Measurements from ENCODE around the gene NLRC5. TPM values are rescaled to one million over a fixed set of nuclear protein-coding genes. Genes with fewer than 3 reads are reported as not detected.

NLRC5 gene
- total and polyA plus RNA-seq, 9 of the 15 experiments (the other 6 are each of a cell fraction or from before 2014, with no cell fraction given) = 0.59 to 0.71 TPM; not detected in 7

GRCh38 chr16:56961851-56962281 lies 27.5 kb upstream of the NLRC5 start, which contains the start of gene CETP:
Gene CETP, plus strand, starts transcription at chr16:56961950. Its CDS starts 30 bp downstream, at chr16:56961980.
- Histone ChIP-seq H4K20me1 (replicated peaks; ENCODE audit: control insufficient read depth, insufficient read depth, low read length) (no peaks in the 10 kb centered on the region), H3K4me1 (replicated peaks in 1 of 2; ENCODE audit: control insufficient read depth in 2 of 2, insufficient read depth in 2 of 2, low read length in 2 of 2) (peaks cover 4 to 22% of the 10 kb centered on the region in 2 experiments; a peak in 4 of 5 replicates), H2AFZ (ENCODE audit: low read depth, low read length) (0 out of 2 replicates have a peak within 1 kb of the TSS, but pooled peaks have one; percentile 2), H3K27me3 (ENCODE audit: control insufficient read depth in 2 of 2, insufficient read depth in 2 of 2, low read length in 2 of 2) (peaks cover 17 to 28% of the 10 kb centered on the region in 2 experiments; a peak in 4 of 5 replicates), H3K9me3 (replicated peaks; ENCODE audit: control insufficient read depth, insufficient read depth, low read depth, low read length) (no peaks in the 10 kb centered on the region), H3K27ac (ENCODE audit: extremely low read depth, low read depth, low read length) (no peak within 1 kb of the TSS), H3K4me2 (ENCODE audit: insufficient read depth, low read length) (no peak within 1 kb of the TSS), H3K79me2 (ENCODE audit: control insufficient read depth, insufficient read depth, low read length) (no peaks in the 10 kb centered on the region), H3K4me3 (no peak within 1 kb of the TSS), H3K9ac (ENCODE audit: insufficient read depth in 1 of 2, low read depth in 2 of 2, low read length in 2 of 2) (peak within 1 kb of the TSS in 1 of 2 experiments; percentile 43; a peak in 1 of 4 replicates), H3K36me3 (ENCODE audit: control insufficient read depth, insufficient read depth, low read length) (no peaks in the 10 kb centered on the region), H3K9me1 (ENCODE audit: control insufficient read depth, insufficient read depth, low read length) (no peaks in the 10 kb centered on the region)
- POLR2A ChIA-PET = interaction anchor here (0.9 to 1.9 kb wide), 4 partner anchors 10 to 20 kb away, joined by 3 to 7 read pairs (median 3); no protein-coding TSS in a partner anchor
- DNase-seq (ENCODE audit: extremely low read depth in 1 of 4, low spot score in 3 of 4) (no peak), ATAC-seq (no peak), FAIRE-seq (no peak)
- intact Hi-C loops (cut with micrococcal nuclease) = loop anchor here (5.0 kb wide), 1 partner anchor 55 kb away; no protein-coding TSS in a partner anchor
- TF ChIP-seq U2AF1 (optimal IDR thresholded peaks at IDR 0.05; ENCODE audit: low read depth, low read length) (no peak), ESRRA (IDR thresholded peaks at IDR 0.05; ENCODE audit: borderline replicate concordance, low read depth) (0 out of 2 replicates have a peak, but pooled peaks have one; percentile 17)
- WGBS (ENCODE audit: insufficient coverage, low coverage, missing lambda C conversion rate) = 31% methylated on average over 12 of the region's 12 CpGs
- CTCF ChIA-PET (ENCODE audit: low intra/inter-chr PET ratio) = no interaction called here
- in situ Hi-C loops (cut with MboI) = no loop called here
- no TSS peak for BruUV-seq (replicated peaks)
